ENCODE results near the gene ISCU. TPM values are rescaled to one million over a fixed set of nuclear protein-coding genes. Genes with fewer than 3 reads are reported as not detected.

The ISCU gene
- total and polyA plus RNA-seq, 9 of the 15 experiments (the other 6 are each of a cell fraction or from before 2014, with no cell fraction given), result 15.9 to 92.5 (median 77.3) TPM

DNA sequence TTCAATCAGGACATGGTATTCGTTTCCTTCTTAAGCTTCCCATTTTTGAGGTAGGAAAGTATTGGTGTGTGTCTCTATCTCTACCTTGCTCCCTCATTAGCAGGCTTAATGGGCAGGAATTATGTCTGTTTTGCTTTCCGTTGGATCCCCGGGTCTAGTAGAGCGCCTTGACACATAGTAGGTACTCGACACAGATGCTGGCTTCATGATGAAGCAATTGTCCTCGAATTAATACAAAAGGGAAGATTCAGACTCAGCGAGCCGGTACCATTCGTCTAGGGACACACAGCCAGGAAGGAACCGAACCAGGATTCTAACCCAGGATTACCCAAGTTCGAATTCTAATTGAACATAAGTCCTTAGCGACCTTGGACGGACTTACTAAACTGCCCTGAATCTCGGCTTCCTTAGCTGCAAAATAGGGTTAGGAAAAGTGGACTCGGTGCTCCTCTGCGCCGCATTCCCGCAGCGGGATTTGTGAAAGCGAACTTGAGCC is 496 bp upstream of the ISCU start (continued):
- TF ChIP-seq, protein P1, sequence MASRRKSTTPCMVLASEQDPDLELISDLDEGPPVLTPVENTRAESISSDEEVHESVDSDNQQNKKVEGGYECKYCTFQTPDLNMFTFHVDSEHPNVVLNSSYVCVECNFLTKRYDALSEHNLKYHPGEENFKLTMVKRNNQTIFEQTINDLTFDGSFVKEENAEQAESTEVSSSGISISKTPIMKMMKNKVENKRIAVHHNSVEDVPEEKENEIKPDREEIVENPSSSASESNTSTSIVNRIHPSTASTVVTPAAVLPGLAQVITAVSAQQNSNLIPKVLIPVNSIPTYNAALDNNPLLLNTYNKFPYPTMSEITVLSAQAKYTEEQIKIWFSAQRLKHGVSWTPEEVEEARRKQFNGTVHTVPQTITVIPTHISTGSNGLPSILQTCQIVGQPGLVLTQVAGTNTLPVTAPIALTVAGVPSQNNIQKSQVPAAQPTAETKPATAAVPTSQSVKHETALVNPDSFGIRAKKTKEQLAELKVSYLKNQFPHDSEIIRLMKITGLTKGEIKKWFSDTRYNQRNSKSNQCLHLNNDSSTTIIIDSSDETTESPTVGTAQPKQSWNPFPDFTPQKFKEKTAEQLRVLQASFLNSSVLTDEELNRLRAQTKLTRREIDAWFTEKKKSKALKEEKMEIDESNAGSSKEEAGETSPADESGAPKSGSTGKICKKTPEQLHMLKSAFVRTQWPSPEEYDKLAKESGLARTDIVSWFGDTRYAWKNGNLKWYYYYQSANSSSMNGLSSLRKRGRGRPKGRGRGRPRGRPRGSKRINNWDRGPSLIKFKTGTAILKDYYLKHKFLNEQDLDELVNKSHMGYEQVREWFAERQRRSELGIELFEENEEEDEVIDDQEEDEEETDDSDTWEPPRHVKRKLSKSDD (conservative IDR thresholded peaks at IDR 0.05; ENCODE audit: low read length), result no peak
- TF ChIP-seq CC2D1A (IDR thresholded peaks at IDR 0.05) (no peak), POLR2A (conservative IDR thresholded peaks at IDR 0.05) (peak; percentile 84; the same call in 1 of the 2 replicates), CEBPG (CRISPR knock-in tag; IDR thresholded peaks at IDR 0.05) (no peak), CEBPG (tag; conservative IDR thresholded peaks at IDR 0.05 in 1 of 2, IDR thresholded peaks at IDR 0.05 in 1 of 2) (peak in 1 of 2 experiments; percentile 68; a peak in 1 of 4 replicates), ZNF830 (CRISPR knock-in tag; IDR thresholded peaks at IDR 0.05) (no peak), ZKSCAN1 (IDR thresholded peaks at IDR 0.05; ENCODE audit: low read depth, low read length) (peak; percentile 96), ZFX (CRISPR knock-in tag; IDR thresholded peaks at IDR 0.05) (no peak), ZNF253 (CRISPR knock-in tag; conservative IDR thresholded peaks at IDR 0.05) (no peak), PYGO2 (tag; IDR thresholded peaks at IDR 0.05) (no peak), TEAD1 (CRISPR knock-in tag; IDR thresholded peaks at IDR 0.05) (peak in 1 of 2 experiments; percentile 85; a peak in 1 of 4 replicates), ZNF699 (CRISPR knock-in tag; IDR thresholded peaks at IDR 0.05; ENCODE audit: insufficient replicate concordance) (no peak)
- TF ChIP-seq, protein P2, sequence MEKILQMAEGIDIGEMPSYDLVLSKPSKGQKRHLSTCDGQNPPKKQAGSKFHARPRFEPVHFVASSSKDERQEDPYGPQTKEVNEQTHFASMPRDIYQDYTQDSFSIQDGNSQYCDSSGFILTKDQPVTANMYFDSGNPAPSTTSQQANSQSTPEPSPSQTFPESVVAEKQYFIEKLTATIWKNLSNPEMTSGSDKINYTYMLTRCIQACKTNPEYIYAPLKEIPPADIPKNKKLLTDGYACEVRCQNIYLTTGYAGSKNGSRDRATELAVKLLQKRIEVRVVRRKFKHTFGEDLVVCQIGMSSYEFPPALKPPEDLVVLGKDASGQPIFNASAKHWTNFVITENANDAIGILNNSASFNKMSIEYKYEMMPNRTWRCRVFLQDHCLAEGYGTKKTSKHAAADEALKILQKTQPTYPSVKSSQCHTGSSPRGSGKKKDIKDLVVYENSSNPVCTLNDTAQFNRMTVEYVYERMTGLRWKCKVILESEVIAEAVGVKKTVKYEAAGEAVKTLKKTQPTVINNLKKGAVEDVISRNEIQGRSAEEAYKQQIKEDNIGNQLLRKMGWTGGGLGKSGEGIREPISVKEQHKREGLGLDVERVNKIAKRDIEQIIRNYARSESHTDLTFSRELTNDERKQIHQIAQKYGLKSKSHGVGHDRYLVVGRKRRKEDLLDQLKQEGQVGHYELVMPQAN (IDR thresholded peaks at IDR 0.05; ENCODE audit: borderline replicate concordance), result peak; percentile 8; the same call in 1 of the 2 replicates
- TF ChIP-seq, protein P3, sequence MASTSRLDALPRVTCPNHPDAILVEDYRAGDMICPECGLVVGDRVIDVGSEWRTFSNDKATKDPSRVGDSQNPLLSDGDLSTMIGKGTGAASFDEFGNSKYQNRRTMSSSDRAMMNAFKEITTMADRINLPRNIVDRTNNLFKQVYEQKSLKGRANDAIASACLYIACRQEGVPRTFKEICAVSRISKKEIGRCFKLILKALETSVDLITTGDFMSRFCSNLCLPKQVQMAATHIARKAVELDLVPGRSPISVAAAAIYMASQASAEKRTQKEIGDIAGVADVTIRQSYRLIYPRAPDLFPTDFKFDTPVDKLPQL (IDR thresholded peaks at IDR 0.05; ENCODE audit: extremely low read depth, insufficient read length), result peak; percentile 15
- TF ChIP-seq, protein P4, sequence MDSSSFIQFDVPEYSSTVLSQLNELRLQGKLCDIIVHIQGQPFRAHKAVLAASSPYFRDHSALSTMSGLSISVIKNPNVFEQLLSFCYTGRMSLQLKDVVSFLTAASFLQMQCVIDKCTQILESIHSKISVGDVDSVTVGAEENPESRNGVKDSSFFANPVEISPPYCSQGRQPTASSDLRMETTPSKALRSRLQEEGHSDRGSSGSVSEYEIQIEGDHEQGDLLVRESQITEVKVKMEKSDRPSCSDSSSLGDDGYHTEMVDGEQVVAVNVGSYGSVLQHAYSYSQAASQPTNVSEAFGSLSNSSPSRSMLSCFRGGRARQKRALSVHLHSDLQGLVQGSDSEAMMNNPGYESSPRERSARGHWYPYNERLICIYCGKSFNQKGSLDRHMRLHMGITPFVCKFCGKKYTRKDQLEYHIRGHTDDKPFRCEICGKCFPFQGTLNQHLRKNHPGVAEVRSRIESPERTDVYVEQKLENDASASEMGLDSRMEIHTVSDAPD (CRISPR knock-in tag; IDR thresholded peaks at IDR 0.05), result no peak
- TF ChIP-seq, protein P5, sequence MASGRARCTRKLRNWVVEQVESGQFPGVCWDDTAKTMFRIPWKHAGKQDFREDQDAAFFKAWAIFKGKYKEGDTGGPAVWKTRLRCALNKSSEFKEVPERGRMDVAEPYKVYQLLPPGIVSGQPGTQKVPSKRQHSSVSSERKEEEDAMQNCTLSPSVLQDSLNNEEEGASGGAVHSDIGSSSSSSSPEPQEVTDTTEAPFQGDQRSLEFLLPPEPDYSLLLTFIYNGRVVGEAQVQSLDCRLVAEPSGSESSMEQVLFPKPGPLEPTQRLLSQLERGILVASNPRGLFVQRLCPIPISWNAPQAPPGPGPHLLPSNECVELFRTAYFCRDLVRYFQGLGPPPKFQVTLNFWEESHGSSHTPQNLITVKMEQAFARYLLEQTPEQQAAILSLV (tag; IDR thresholded peaks at IDR 0.05), result no peak
- TF ChIP-seq, protein P6, sequence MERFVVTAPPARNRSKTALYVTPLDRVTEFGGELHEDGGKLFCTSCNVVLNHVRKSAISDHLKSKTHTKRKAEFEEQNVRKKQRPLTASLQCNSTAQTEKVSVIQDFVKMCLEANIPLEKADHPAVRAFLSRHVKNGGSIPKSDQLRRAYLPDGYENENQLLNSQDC (CRISPR knock-in tag; IDR thresholded peaks at IDR 0.05), result 0 out of 2 replicates have a peak, but pooled peaks have one; percentile 22
